ENCODE measurements around the gene DIS3L.

GRCh38 chr15:66323312-66323928, 30.1 kb downstream of the DIS3L start:
- TF ChIP-seq CTCF (IDR thresholded peaks at IDR 0.05), result no peak
- no peak for TF ChIP-seq REST (IDR thresholded peaks at IDR 0.05)
- TF ChIP-seq EP300 (IDR thresholded peaks at IDR 0.05), result no peak

Measured in A549 (cell line).